ENCODE measurements around the gene RAD1. TPM values are rescaled to one million over a fixed set of nuclear protein-coding genes. Genes with fewer than 3 reads are reported as not detected.

RAD1 gene, protein sequence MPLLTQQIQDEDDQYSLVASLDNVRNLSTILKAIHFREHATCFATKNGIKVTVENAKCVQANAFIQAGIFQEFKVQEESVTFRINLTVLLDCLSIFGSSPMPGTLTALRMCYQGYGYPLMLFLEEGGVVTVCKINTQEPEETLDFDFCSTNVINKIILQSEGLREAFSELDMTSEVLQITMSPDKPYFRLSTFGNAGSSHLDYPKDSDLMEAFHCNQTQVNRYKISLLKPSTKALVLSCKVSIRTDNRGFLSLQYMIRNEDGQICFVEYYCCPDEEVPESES
- total RNA-seq (10 to 100 TPM; 24.8 to 46.4 TPM), polyA plus RNA-seq (ENCODE audit: insufficient read length in 2 of 2) (10 to 100 TPM; 26.1 to 26.4 TPM)
- long read RNA-seq, donor 1, full-length matches to known transcripts, result 12 of 12 reads
- long read RNA-seq, donor 1, partial matches to known transcripts, result 0 of 12 reads
- long read RNA-seq, donor 1, other reads (novel, unspliced or antisense), result 0 of 12 reads
- long read RNA-seq, donor 2, full-length matches to known transcripts, result 2 of 2 reads
- long read RNA-seq, donor 2, partial matches to known transcripts, result 0 of 2 reads
- long read RNA-seq, donor 2, other reads (novel, unspliced or antisense), result 0 of 2 reads
- long read RNA-seq, donor 3, full-length matches to known transcripts, result 6 of 6 reads
- long read RNA-seq, donor 3, partial matches to known transcripts, result 0 of 6 reads
- long read RNA-seq, donor 3, other reads (novel, unspliced or antisense), result 0 of 6 reads
- long read RNA-seq, donor 4, full-length matches to known transcripts, result 16 of 16 reads
- long read RNA-seq, donor 4, partial matches to known transcripts, result 0 of 16 reads
- long read RNA-seq, donor 4, other reads (novel, unspliced or antisense), result 0 of 16 reads

DNA sequence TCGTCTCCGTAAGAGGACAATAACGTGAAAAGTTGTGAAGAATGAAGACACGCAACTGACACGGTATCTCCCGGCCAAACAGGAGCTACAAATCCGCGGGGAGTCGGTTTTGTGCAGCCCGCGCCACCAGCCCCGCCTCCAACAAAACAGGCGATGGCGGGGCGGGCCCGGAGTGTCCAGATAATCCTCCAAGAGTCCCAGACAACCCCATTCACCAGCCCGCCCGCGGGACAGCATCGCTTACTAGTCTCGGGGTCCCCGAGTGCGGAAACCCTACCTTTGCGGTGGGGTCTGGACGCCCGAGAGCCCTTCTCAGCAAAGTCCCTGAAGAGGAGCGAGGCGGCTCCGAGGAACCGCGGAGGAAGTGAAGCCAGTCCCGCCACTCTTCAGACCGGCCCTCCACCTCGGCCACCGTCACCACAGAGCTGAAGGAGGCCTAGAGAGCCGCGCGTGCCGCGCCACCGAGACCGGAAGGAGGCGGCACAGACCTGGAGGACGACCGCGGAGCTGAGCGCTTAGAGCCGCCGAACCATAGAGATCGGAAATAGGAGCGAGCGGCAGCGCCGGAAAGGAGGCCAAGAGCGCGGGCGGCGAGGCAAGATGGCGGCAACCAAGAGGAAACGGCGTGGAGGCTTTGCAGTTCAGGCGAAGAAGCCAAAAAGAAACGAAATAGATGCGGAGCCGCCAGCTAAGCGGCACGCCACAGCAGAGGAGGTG lies at the start of gene RAD1, which contains the start of gene BRIX1:
TSS of gene RAD1 (minus strand) at position 366 of the 717 bp plus-strand sequence. CDS start 612 bp downstream, outside the sequence.
TSS of gene BRIX1 (plus strand) at position 573 of the 717 bp plus-strand sequence. CDS start at position 601, 28 bp downstream.
- Histone ChIP-seq H3K4me1 (ENCODE audit: control insufficient read depth, insufficient read depth, low read length) (peaks cover 9% of the 10 kb centered on the region), H3K27ac (ENCODE audit: low read depth, low read length) (peak within 1 kb of the TSS; percentile 94), H3K9me3 (ENCODE audit: control insufficient read depth, insufficient read depth, low read length) (no peaks in the 10 kb centered on the region), H3K27me3 (ENCODE audit: control insufficient read depth, insufficient read depth, low read length) (no peaks in the 10 kb centered on the region), H3K36me3 (ENCODE audit: control insufficient read depth, insufficient read depth, low read length) (peaks cover 5% of the 10 kb centered on the region), H3K4me3 (ENCODE audit: low read depth, low read length) (peak within 1 kb of the TSS; percentile 99)
- 0% methylated on average over 67 of the region's 67 CpGs for WGBS (ENCODE audit: insufficient coverage)
- DNase-seq (ENCODE audit: low read depth in 4 of 6, low spot score in 6 of 6), result peak; percentile 87 to 99 (median 94)

DNA sequence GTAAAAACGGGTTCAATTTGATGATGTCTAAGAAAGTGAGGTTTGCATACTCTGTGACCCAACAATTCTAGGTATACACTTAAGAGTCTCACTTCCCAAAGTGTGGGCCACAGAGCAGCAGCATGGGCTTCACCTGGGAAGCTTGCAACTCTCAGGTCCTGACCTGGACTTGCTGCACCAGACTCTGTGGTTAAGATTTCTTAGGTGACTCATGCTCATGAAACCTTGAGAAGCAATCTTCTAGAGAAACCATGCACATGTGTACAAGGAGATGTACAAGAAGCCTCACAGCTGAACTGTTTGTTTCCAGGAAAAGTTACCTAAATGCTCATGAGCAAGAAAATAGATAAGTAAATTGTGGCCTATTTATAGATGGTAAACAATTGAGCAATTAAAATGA lies 44.0 kb upstream of the RAD1 start:
- Histone ChIP-seq H3K4me3 (ENCODE audit: low read depth, low read length) (no peak overlapping the region), H3K27ac (ENCODE audit: low read depth, low read length) (no peak overlapping the region), H3K27me3 (ENCODE audit: control insufficient read depth, insufficient read depth, low read length) (no peaks in the 10 kb centered on the region), H3K9me3 (ENCODE audit: control insufficient read depth, insufficient read depth, low read length) (no peaks in the 10 kb centered on the region), H3K36me3 (ENCODE audit: control insufficient read depth, insufficient read depth, low read length) (no peaks in the 10 kb centered on the region), H3K4me1 (ENCODE audit: control insufficient read depth, insufficient read depth, low read length) (no peaks in the 10 kb centered on the region)
- WGBS (ENCODE audit: insufficient coverage), result no CpG with 5 or more reads among the region's 1 CpG
- no peak for DNase-seq (ENCODE audit: low read depth in 4 of 6, low spot score in 6 of 6)

DNA sequence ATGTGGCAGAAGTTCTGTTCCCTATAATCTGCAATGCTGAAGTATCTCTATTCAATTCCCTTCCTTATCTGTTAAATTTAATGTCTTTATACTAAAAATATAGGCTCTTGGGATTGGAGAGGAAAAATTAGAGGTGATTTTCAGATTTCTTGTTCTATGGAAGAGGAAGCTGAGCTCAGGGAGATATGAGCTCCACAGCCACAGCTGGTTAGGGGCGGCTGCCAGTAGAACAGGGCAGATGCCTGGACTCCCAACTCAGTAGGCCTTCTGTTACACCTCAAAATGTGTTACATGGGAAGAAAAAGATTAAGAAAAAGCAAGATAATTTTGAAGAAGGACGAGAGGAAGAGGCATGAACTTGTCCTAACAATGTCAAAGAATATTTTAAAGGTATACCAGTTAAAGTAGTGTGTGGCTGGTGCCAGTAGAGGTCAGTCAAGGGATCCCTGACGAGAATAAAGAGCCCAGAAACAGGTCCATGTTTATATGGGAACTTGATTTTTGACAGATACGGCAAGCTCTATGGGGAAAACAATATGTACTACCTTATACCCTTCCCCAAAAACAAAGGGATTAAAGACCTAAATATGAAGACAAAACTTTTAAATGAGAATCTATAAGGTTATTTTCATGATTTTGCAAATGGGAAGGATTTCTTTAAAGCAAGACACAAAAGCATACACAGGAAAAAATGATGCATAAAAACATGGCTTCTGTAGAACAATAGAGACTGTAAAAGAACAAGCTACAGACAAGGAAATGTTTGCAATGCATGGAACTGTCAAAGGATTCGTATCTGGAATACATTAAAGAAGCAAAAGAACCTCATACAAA lies 42.8 kb upstream of the RAD1 start:
- 100% methylated on average over 1 of the region's 5 CpGs for WGBS (ENCODE audit: insufficient coverage)
- no peaks in the 10 kb centered on the region for H3K9me3 ChIP-seq (ENCODE audit: control insufficient read depth, insufficient read depth, low read length)
- no peaks in the 10 kb centered on the region for H3K4me1 ChIP-seq (ENCODE audit: control insufficient read depth, insufficient read depth, low read length)
- no peaks in the 10 kb centered on the region for H3K27me3 ChIP-seq (ENCODE audit: control insufficient read depth, insufficient read depth, low read length)
- H3K27ac ChIP-seq (ENCODE audit: low read depth, low read length), result no peak overlapping the region
- peaks cover 2% of the 10 kb centered on the region for H3K36me3 ChIP-seq (ENCODE audit: control insufficient read depth, insufficient read depth, low read length)
- DNase-seq (ENCODE audit: low read depth in 4 of 6, low spot score in 6 of 6), result peak; percentile 1 to 85 (median 18)
- H3K4me3 ChIP-seq (ENCODE audit: low read depth, low read length), result no peak overlapping the region

DNA sequence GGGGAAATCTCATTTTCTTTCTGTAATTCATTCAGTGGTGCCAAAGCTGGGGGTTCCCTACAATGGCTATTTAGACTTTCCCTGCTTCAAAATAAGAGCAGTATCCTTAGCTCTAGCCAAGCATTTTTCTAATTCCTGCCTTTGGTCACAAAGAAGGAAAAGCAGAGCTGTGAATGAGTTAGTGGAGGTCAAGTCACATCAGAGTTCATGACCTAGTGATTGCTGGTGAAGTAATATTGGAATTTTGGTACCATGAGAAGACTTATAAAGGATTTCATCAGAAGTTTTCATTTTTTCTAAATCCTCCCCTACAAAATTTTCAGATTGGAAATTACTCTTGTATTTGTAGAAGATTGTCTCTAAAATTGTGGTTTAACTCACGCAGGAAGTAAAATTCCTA lies 42.0 kb upstream of the RAD1 start:
- H3K36me3 ChIP-seq (ENCODE audit: control insufficient read depth, insufficient read depth, low read length), result peaks cover 7% of the 10 kb centered on the region
- H3K9me3 ChIP-seq (ENCODE audit: control insufficient read depth, insufficient read depth, low read length), result no peaks in the 10 kb centered on the region
- no peak for DNase-seq (ENCODE audit: low read depth in 4 of 6, low spot score in 6 of 6)
- H3K27ac ChIP-seq (ENCODE audit: low read depth, low read length), result no peak overlapping the region
- no peaks in the 10 kb centered on the region for H3K27me3 ChIP-seq (ENCODE audit: control insufficient read depth, insufficient read depth, low read length)
- no peaks in the 10 kb centered on the region for H3K4me1 ChIP-seq (ENCODE audit: control insufficient read depth, insufficient read depth, low read length)
- no peak overlapping the region for H3K4me3 ChIP-seq (ENCODE audit: low read depth, low read length)
- WGBS (ENCODE audit: insufficient coverage), result no CpG with 5 or more reads among the region's 1 CpG

DNA sequence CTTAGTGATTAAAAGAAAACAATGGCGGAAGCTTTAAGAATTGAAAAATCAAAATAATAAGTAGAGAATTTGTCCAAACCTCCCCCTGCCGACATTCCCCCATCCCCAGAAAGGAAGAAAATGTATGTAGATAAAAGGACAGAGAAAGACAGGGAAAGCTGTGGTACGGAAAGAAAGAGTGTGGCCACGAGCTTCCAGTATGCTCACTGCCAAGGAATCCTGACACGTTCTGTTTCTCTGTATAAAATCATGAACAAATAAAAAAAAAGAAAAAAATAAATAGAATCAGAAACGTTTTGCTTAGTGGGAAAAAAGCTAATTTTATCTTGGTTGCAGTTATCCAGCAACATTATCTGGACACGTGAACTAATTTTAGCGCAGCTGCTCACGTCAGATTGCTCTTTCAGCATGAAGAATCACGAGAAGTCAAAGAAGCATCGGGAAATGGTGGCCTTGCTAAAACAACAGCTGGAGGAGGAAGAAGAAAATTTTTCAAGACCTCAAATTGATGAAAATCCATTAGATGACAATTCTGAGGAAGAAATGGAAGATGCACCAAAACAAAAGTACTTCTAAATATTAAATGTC lies 29.2 kb upstream of the RAD1 start:
- no peak overlapping the region for H3K4me3 ChIP-seq (ENCODE audit: low read depth, low read length)
- H3K36me3 ChIP-seq (ENCODE audit: control insufficient read depth, insufficient read depth, low read length), result peaks cover 16% of the 10 kb centered on the region
- 85% methylated on average over 4 of the region's 11 CpGs for WGBS (ENCODE audit: insufficient coverage)
- H3K27me3 ChIP-seq (ENCODE audit: control insufficient read depth, insufficient read depth, low read length), result no peaks in the 10 kb centered on the region
- no peaks in the 10 kb centered on the region for H3K4me1 ChIP-seq (ENCODE audit: control insufficient read depth, insufficient read depth, low read length)
- H3K9me3 ChIP-seq (ENCODE audit: control insufficient read depth, insufficient read depth, low read length), result no peaks in the 10 kb centered on the region
- DNase-seq (ENCODE audit: low read depth in 4 of 6, low spot score in 6 of 6), result no peak
- H3K27ac ChIP-seq (ENCODE audit: low read depth, low read length), result no peak overlapping the region

DNA sequence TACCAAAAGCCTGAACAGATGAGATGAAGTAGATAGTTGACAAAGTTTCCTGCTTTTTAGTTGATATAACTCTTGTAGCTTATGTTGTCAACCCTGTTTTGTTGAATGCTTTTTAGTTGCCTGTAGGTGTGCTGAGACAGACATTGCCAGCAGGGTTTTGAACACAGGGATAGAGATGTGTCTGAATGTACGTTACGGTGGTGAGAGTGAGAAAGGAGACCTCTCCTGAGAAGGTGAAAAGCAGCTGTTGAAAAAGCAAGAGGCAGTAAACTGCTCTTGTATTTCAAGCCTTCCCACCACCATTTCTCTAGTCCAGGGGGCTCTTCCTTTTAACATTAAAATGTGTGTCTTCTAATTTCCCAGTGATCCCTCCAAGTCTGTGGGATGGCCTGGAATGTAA lies 28.7 kb upstream of the RAD1 start:
- Histone ChIP-seq H3K4me3 (ENCODE audit: low read depth, low read length) (no peak overlapping the region), H3K4me1 (ENCODE audit: control insufficient read depth, insufficient read depth, low read length) (no peaks in the 10 kb centered on the region), H3K9me3 (ENCODE audit: control insufficient read depth, insufficient read depth, low read length) (no peaks in the 10 kb centered on the region), H3K27me3 (ENCODE audit: control insufficient read depth, insufficient read depth, low read length) (no peaks in the 10 kb centered on the region), H3K27ac (ENCODE audit: low read depth, low read length) (no peak overlapping the region), H3K36me3 (ENCODE audit: control insufficient read depth, insufficient read depth, low read length) (peaks cover 20% of the 10 kb centered on the region)
- WGBS (ENCODE audit: insufficient coverage), result no CpG with 5 or more reads among the region's 2 CpGs
- DNase-seq (ENCODE audit: low read depth in 4 of 6, low spot score in 6 of 6), result no peak

DNA sequence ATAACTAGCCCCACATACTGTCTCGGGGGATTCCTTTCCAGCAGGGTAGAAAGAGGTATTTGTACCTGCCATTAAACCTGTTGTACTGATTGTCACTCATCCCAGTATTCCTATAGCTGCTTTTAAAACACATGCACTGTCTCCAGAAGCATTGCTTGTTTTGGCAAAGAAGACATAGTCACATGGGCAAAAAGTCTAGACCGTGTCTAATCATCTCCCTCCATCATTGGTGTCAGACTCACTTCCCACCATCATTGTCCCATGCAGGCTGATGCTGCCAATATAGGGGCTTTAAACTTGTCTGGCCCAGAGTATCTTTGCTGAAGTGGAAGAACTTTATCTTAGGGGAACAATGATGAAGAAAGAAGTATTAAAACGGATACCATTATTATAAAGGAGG lies 26.6 kb upstream of the RAD1 start:
- peaks cover 34% of the 10 kb centered on the region for H3K36me3 ChIP-seq (ENCODE audit: control insufficient read depth, insufficient read depth, low read length)
- WGBS (ENCODE audit: insufficient coverage), result 74% methylated on average over 3 of the region's 3 CpGs

DNA sequence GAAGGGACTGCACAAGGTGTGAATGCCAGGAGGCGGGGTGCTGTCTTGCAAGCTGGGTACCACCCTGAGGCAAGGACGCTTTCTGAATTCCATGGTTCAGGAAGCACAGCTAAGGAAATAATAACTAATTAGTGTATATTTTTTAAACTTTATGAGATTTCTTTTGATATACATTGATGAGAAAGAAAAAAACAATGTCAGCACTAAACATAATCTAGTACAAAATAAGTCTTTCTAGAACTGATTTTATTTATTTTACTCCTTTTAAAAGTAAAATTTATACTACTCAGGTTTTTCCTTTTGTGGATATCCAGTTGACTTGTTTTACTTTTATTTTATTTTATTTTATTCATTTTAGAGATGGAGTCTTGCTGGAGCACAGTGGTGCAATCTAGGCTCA lies 17.6 kb upstream of the RAD1 start:
- Histone ChIP-seq H3K4me1 (ENCODE audit: control insufficient read depth, insufficient read depth, low read length) (peaks cover 3% of the 10 kb centered on the region), H3K27ac (ENCODE audit: low read depth, low read length) (no peak overlapping the region), H3K36me3 (ENCODE audit: control insufficient read depth, insufficient read depth, low read length) (peaks cover 16% of the 10 kb centered on the region), H3K9me3 (ENCODE audit: control insufficient read depth, insufficient read depth, low read length) (no peaks in the 10 kb centered on the region), H3K27me3 (ENCODE audit: control insufficient read depth, insufficient read depth, low read length) (no peaks in the 10 kb centered on the region), H3K4me3 (ENCODE audit: low read depth, low read length) (no peak overlapping the region)
- 100% methylated on average over 1 of the region's 2 CpGs for WGBS (ENCODE audit: insufficient coverage)
- no peak for DNase-seq (ENCODE audit: low read depth in 4 of 6, low spot score in 6 of 6)

More for the DNA sequence above, 26.6 kb upstream of the RAD1 start:
- H3K4me1 ChIP-seq (ENCODE audit: control insufficient read depth, insufficient read depth, low read length), result no peaks in the 10 kb centered on the region
- H3K4me3 ChIP-seq (ENCODE audit: low read depth, low read length), result no peak overlapping the region
- H3K27me3 ChIP-seq (ENCODE audit: control insufficient read depth, insufficient read depth, low read length), result no peaks in the 10 kb centered on the region
- H3K27ac ChIP-seq (ENCODE audit: low read depth, low read length), result no peak overlapping the region
- no peaks in the 10 kb centered on the region for H3K9me3 ChIP-seq (ENCODE audit: control insufficient read depth, insufficient read depth, low read length)
- DNase-seq (ENCODE audit: low read depth in 4 of 6, low spot score in 6 of 6), result no peak
